Ovary (tissue), 3 donors: ENCODE data around the gene EXOC6B.

Experiments used
- EP300 ChIP-seq: sonication (generic); formaldehyde crosslinking; IDR thresholded peaks from one replicate; pipeline ENCODE4 v1.6.1; 2017; ENCODE audit warnings: antibody characterized with exemption
- TF ChIP-seq, protein P1 (sequence below), 3 donors: fragments of 450-650 bp in 2 of 3; fragments of 200-600 bp in 1 of 3; IDR thresholded peaks; one replicate each; pipeline versions ENCODE4 v1.5.1 to v1.8.0; 2016 to 2022; ENCODE audit warnings: antibody characterized with exemption in 3 of 3, mild to moderate bottlenecking in 1 of 3
- donor health status: DM: no; HTN: no; CAD: no.

DNA sequence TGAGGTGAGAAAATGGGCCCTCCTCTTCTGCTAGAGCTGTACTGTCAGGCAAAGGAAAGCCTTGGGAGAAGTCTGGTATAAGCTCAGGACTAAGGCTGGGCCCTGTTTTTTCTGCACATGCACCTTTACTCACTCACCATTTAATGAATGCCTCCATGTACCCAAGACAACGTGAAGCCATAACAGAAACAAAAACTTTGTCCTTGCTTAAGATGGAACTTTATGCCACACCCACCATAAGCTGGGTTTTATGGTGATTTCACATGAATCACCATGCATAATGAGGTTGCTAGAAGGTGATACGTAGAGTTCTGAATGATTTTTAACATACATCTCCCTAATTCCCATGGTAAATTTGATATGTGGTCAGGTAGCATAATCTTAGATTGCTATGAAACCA is 614.5 kb downstream of the EXOC6B start:
- TF ChIP-seq, protein P1, sequence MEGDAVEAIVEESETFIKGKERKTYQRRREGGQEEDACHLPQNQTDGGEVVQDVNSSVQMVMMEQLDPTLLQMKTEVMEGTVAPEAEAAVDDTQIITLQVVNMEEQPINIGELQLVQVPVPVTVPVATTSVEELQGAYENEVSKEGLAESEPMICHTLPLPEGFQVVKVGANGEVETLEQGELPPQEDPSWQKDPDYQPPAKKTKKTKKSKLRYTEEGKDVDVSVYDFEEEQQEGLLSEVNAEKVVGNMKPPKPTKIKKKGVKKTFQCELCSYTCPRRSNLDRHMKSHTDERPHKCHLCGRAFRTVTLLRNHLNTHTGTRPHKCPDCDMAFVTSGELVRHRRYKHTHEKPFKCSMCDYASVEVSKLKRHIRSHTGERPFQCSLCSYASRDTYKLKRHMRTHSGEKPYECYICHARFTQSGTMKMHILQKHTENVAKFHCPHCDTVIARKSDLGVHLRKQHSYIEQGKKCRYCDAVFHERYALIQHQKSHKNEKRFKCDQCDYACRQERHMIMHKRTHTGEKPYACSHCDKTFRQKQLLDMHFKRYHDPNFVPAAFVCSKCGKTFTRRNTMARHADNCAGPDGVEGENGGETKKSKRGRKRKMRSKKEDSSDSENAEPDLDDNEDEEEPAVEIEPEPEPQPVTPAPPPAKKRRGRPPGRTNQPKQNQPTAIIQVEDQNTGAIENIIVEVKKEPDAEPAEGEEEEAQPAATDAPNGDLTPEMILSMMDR (IDR thresholded peaks at IDR 0.05) = no peak
- TF ChIP-seq EP300 = no peak
